K562 (cell line): ENCODE data around the gene CNPY4. TPM values are rescaled to one million over a fixed set of nuclear protein-coding genes. Genes with fewer than 3 reads are reported as not detected.

Experiments
- ATF3 ChIP-seq, 2 experiments: fragments of 450-650 bp in 1 of 2; sonication (generic) in 1 of 2; formaldehyde crosslinking in 1 of 2; IDR thresholded peaks in 1 of 2; conservative IDR thresholded peaks in 1 of 2; 2 replicates each; pipeline versions ENCODE4 v1.6.1 to v1.8.1; 2016 to 2023; ENCODE audit warnings: mild to moderate bottlenecking in 2 of 2, moderate library complexity in 2 of 2, inconsistent platforms in 1 of 2, missing genetic modification reagents in 1 of 2
- CCNT2 ChIP-seq: IDR thresholded peaks from 2 replicates; pipeline ENCODE4 v1.6.1; 2011; ENCODE audit warnings: borderline replicate concordance, low read depth, mild to moderate bottlenecking, moderate library complexity, mixed read lengths, low read length; ENCODE audit not compliant: insufficient read length; ENCODE audit errors: extremely low read depth
- CHAMP1 ChIP-seq: fragments of 450-650 bp; IDR thresholded peaks from 2 replicates; pipeline ENCODE4 v1.6.1; 2016; ENCODE audit warnings: mild to moderate bottlenecking
- CHCHD3 ChIP-seq: fragments of 250-450 bp; sonication (Bioruptor Pico); IDR thresholded peaks from 2 replicates; pipeline ENCODE4 v2.1.2; 2022; ENCODE audit warnings: mild to moderate bottlenecking
- CREB5 ChIP-seq: fragments of 250-450 bp; sonication (Bioruptor Pico); IDR thresholded peaks from 2 replicates; pipeline ENCODE4 v1.5.0; 2020; ENCODE audit warnings: mild to moderate bottlenecking
- CREBBP ChIP-seq: IDR thresholded peaks from one replicate; pipeline ENCODE4 v1.6.1; 2012; ENCODE audit warnings: low read depth, mild to moderate bottlenecking, control low read depth, inconsistent platforms, low read length
- DEAF1 ChIP-seq: fragments of 450-650 bp; formaldehyde crosslinking; IDR thresholded peaks from 2 replicates; pipeline ENCODE4 v1.4.0; 2020; ENCODE audit warnings: mild to moderate bottlenecking, moderate library complexity
- RREB1 ChIP-seq: fragments of 250-450 bp; sonication (Bioruptor Pico); IDR thresholded peaks from 2 replicates; pipeline ENCODE4 v1.4.0; 2020
- SMARCA4 ChIP-seq: fragments of 450-650 bp; IDR thresholded peaks from 2 replicates; pipeline ENCODE4 v1.6.1; 2016
- ZNF224 ChIP-seq: sonication (generic); formaldehyde crosslinking; IDR thresholded peaks from 2 replicates; pipeline ENCODE4 v1.8.0; 2022; ENCODE audit warnings: mild to moderate bottlenecking, missing genetic modification reagents
- polyA plus RNA-seq, 8 experiments: library from polyadenylated mRNA; depleted of rRNA in 4 of 8; stranded (reverse) in 5 of 8; unstranded in 3 of 8; fragments of >200 nt; fragmentation: Nextera tagmentation in 2 of 8; fragmentation: Illumina TruSeq in 1 of 8; extraction: Ambion mirVana in 2 of 8; extraction: Trizol in 1 of 8; gene quantifications; 2 replicates each; pipeline versions ENCODE4 v1.2.1 to v1.2.3, GENCODE V29; 2011 to 2014; ENCODE audit warnings: inconsistent platforms in 1 of 8, missing spikeins in 1 of 8
- total RNA-seq, 7 experiments: library from RNA; depleted of rRNA in 6 of 7; stranded (reverse); fragments of >200 nt in 6 of 7; fragmentation: Illumina TruSeq in 2 of 7; extraction: Trizol in 2 of 7; gene quantifications; 2 replicates each; pipeline versions ENCODE4 v1.2.1 to v1.2.3, GENCODE V29; 2011 to 2021; ENCODE audit warnings: low replicate concordance in 1 of 7

The CNPY4 gene
- total and polyA plus RNA-seq, 9 of the 15 experiments (the other 6 are each of a cell fraction or from before 2014, with no cell fraction given), result 1.9 to 11.2 (median 7.0) TPM

- no peak for TF ChIP-seq ATF3 (IDR thresholded peaks at IDR 0.05)
- peak; percentile 72; the same call in 1 of the 2 replicates for TF ChIP-seq ATF3 (CRISPR knock-in tag; conservative IDR thresholded peaks at IDR 0.05)
- no peak for TF ChIP-seq ZNF224
- TF ChIP-seq CREBBP, result no peak
- 0 out of 2 replicates have a peak, but pooled peaks have one; percentile 60 for TF ChIP-seq RREB1 (CRISPR knock-in tag)
- peak; percentile 44 for TF ChIP-seq CCNT2
- 0 out of 2 replicates have a peak, but pooled peaks have one; percentile 64 for TF ChIP-seq CHAMP1
- 0 out of 2 replicates have a peak, but pooled peaks have one; percentile 56 for TF ChIP-seq CHCHD3
- TF ChIP-seq DEAF1, result peak; percentile 27; the same call in 1 of the 2 replicates
- TF ChIP-seq CREB5 (CRISPR knock-in tag), result no peak
- TF ChIP-seq SMARCA4, result 0 out of 2 replicates have a peak, but pooled peaks have one; percentile 28
Measured at GRCh38 chr7:100119072-100119969, at the start of gene CNPY4, which contains the start of gene TAF6 (continued).
